ENCODE results near the gene TLE4. TPM values are rescaled to one million over a fixed set of nuclear protein-coding genes. Genes with fewer than 3 reads are reported as not detected.

Gene TLE4
- total RNA-seq, 1 experiment from 2014 or later: 17.9 TPM

DNA sequence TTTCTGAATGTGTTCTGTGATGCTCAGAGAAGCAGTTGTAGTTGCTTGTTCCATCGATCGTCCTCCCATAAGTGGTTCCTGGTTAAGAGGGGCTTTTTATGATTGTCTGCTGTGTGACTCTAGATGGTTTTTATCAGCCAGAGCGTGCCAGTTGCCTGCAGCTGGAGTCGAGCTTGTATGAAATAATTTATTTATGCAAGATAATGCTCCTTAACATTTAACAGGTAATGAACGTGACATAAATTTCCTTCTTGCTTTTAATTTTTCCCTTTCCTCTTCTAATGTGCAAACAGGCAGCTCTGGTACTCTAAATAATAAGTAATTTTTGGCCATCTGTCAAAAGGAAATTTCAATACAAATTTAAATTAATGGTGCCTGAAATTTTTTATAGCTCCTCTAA is 84.4 kb downstream of the TLE4 start:
- ChIA-PET POLR2A (ENCODE audit: unreplicated experiment) (interaction anchor here (0.6 kb wide), 1 partner anchor 32 kb away, joined by 16 read pairs; no protein-coding TSS in a partner anchor), CTCF (no interaction called here)
- intact Hi-C loops (cut with micrococcal nuclease): no loop called here
- Histone ChIP-seq H3K36me3 (ENCODE audit: low read depth, low read length) (no peaks in the 10 kb centered on the region), H3K4me2 (ENCODE audit: low read length) (no peak overlapping the region), H4K20me1 (ENCODE audit: low read length) (no peaks in the 10 kb centered on the region), H3K27ac (ENCODE audit: low read length) (no peak overlapping the region), H3K4me3 (ENCODE audit: low read length) (no peak overlapping the region), H3K9me2 (replicated peaks; ENCODE audit: low read length) (no peaks in the 10 kb centered on the region), H2AFZ (ENCODE audit: low read length) (no peak overlapping the region), H3K9me3 (ENCODE audit: low read length) (no peaks in the 10 kb centered on the region), H3K27me3 (ENCODE audit: low read length) (no peaks in the 10 kb centered on the region), H3K9ac (ENCODE audit: low read length) (no peak overlapping the region), H3K79me2 (ENCODE audit: low read length) (no peaks in the 10 kb centered on the region), H3K4me1 (ENCODE audit: insufficient read depth, low read length) (peaks cover 4% of the 10 kb centered on the region), H3F3A (ENCODE audit: low read length, unreplicated experiment) (no peaks in the 10 kb centered on the region)
- no peak for DNase-seq
- TF ChIP-seq EZH2phosphoT487 (IDR thresholded peaks at IDR 0.05; ENCODE audit: borderline replicate concordance, low read length) (no peak), EZH2 (IDR thresholded peaks at IDR 0.05; ENCODE audit: low read length, unreplicated experiment) (no peak)
- TF ChIP-seq, protein P1, sequence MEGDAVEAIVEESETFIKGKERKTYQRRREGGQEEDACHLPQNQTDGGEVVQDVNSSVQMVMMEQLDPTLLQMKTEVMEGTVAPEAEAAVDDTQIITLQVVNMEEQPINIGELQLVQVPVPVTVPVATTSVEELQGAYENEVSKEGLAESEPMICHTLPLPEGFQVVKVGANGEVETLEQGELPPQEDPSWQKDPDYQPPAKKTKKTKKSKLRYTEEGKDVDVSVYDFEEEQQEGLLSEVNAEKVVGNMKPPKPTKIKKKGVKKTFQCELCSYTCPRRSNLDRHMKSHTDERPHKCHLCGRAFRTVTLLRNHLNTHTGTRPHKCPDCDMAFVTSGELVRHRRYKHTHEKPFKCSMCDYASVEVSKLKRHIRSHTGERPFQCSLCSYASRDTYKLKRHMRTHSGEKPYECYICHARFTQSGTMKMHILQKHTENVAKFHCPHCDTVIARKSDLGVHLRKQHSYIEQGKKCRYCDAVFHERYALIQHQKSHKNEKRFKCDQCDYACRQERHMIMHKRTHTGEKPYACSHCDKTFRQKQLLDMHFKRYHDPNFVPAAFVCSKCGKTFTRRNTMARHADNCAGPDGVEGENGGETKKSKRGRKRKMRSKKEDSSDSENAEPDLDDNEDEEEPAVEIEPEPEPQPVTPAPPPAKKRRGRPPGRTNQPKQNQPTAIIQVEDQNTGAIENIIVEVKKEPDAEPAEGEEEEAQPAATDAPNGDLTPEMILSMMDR (conservative IDR thresholded peaks at IDR 0.05; ENCODE audit: low read depth, low read length): no peak
- ATAC-seq: no peak
- no TSS peak for BruUV-seq (replicated peaks)

DNA sequence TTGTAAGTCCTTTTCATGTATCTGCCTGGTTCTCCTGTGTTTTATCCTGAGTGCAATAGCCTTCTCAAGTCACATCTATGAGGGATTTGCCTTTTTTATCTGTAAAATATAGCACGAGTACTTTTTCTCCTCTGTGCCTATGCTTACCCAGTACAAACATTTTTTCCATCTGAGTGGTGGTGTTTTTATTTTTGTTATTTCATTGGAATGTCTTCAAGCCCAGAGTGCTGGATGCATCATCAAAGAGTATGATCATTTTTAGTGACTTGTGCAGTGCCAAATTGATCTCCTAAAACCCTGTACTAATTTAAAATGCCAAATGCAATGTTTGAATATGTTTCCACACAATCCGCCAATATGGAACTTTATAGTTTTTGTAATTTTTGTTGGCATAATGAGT is 86.1 kb downstream of the TLE4 start:
- peaks cover 2% of the 10 kb centered on the region for H3K4me1 ChIP-seq (ENCODE audit: insufficient read depth, low read length)
- ChIA-PET POLR2A (ENCODE audit: unreplicated experiment) (no interaction called here), CTCF (no interaction called here)
- H3K79me2 ChIP-seq (ENCODE audit: low read length): no peaks in the 10 kb centered on the region
- H3F3A ChIP-seq (ENCODE audit: low read length, unreplicated experiment): no peaks in the 10 kb centered on the region
- no peak overlapping the region for H2AFZ ChIP-seq (ENCODE audit: low read length)
- no peaks in the 10 kb centered on the region for H3K27me3 ChIP-seq (ENCODE audit: low read length)
- intact Hi-C loops (cut with micrococcal nuclease): no loop called here
- TF ChIP-seq EZH2 (IDR thresholded peaks at IDR 0.05; ENCODE audit: low read length, unreplicated experiment) (no peak), EZH2phosphoT487 (IDR thresholded peaks at IDR 0.05; ENCODE audit: borderline replicate concordance, low read length) (no peak)
- TF ChIP-seq, protein P1 (conservative IDR thresholded peaks at IDR 0.05; ENCODE audit: low read depth, low read length): no peak
- H4K20me1 ChIP-seq (ENCODE audit: low read length): no peaks in the 10 kb centered on the region
- no peak for DNase-seq
- H3K36me3 ChIP-seq (ENCODE audit: low read depth, low read length): no peaks in the 10 kb centered on the region
- H3K9me3 ChIP-seq (ENCODE audit: low read length): no peaks in the 10 kb centered on the region
- no peak for ATAC-seq
- H3K9me2 ChIP-seq (replicated peaks; ENCODE audit: low read length): no peaks in the 10 kb centered on the region
- H3K27ac ChIP-seq (ENCODE audit: low read length): no peak overlapping the region
- H3K4me2 ChIP-seq (ENCODE audit: low read length): no peak overlapping the region
- BruUV-seq (replicated peaks): no TSS peak
- H3K9ac ChIP-seq (ENCODE audit: low read length): no peak overlapping the region
- H3K4me3 ChIP-seq (ENCODE audit: low read length): no peak overlapping the region

DNA sequence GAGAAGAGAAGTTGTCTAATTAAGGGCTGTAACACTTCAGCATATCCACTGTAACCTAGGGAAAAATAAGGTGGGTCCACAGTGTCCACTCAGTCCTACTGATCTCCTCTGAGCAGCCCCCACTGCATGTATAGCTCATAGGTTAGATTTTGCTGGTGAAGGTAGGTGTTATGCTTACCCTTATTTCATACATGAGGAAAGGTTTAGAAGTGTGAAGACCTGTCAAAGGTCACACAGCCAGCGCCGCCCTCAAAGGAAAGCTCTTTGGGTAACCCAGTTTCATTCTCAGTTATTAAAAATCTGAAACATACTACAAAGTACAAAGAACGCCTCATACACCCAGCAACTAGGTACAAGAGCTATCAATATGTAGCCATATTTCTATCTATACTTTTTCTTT is 87.2 kb downstream of the TLE4 start:
- Histone ChIP-seq H3K4me1 (ENCODE audit: insufficient read depth, low read length) (no peaks in the 10 kb centered on the region; the same call in 1 of the 2 replicates), H2AFZ (ENCODE audit: low read length) (no peak overlapping the region), H3K79me2 (ENCODE audit: low read length) (no peaks in the 10 kb centered on the region), H3K9ac (ENCODE audit: low read length) (no peak overlapping the region), H3K9me3 (ENCODE audit: low read length) (no peaks in the 10 kb centered on the region), H4K20me1 (ENCODE audit: low read length) (no peaks in the 10 kb centered on the region), H3K27ac (ENCODE audit: low read length) (no peak overlapping the region), H3K27me3 (ENCODE audit: low read length) (no peaks in the 10 kb centered on the region), H3K36me3 (ENCODE audit: low read depth, low read length) (no peaks in the 10 kb centered on the region), H3F3A (ENCODE audit: low read length, unreplicated experiment) (no peaks in the 10 kb centered on the region), H3K9me2 (replicated peaks; ENCODE audit: low read length) (no peaks in the 10 kb centered on the region), H3K4me2 (ENCODE audit: low read length) (no peak overlapping the region), H3K4me3 (ENCODE audit: low read length) (no peak overlapping the region)
- no peak for DNase-seq
- intact Hi-C loops (cut with micrococcal nuclease): no loop called here
- no peak for TF ChIP-seq EZH2phosphoT487 (IDR thresholded peaks at IDR 0.05; ENCODE audit: borderline replicate concordance, low read length)
- TF ChIP-seq EZH2 (IDR thresholded peaks at IDR 0.05; ENCODE audit: low read length, unreplicated experiment): no peak
- TF ChIP-seq, protein P1 (conservative IDR thresholded peaks at IDR 0.05; ENCODE audit: low read depth, low read length): no peak
- ChIA-PET POLR2A (ENCODE audit: unreplicated experiment) (no interaction called here), CTCF (no interaction called here)
- ATAC-seq: no peak
- no TSS peak for BruUV-seq (replicated peaks)

All from PC-3 (cell line).